ENCODE measurements around the gene ANO4.
"Not testable (repeated sequence)": the region's sequence is repeated elsewhere in the genome, so short reads cannot be mapped to it uniquely, and the experiment has no call there.

The ANO4 gene

DNA sequence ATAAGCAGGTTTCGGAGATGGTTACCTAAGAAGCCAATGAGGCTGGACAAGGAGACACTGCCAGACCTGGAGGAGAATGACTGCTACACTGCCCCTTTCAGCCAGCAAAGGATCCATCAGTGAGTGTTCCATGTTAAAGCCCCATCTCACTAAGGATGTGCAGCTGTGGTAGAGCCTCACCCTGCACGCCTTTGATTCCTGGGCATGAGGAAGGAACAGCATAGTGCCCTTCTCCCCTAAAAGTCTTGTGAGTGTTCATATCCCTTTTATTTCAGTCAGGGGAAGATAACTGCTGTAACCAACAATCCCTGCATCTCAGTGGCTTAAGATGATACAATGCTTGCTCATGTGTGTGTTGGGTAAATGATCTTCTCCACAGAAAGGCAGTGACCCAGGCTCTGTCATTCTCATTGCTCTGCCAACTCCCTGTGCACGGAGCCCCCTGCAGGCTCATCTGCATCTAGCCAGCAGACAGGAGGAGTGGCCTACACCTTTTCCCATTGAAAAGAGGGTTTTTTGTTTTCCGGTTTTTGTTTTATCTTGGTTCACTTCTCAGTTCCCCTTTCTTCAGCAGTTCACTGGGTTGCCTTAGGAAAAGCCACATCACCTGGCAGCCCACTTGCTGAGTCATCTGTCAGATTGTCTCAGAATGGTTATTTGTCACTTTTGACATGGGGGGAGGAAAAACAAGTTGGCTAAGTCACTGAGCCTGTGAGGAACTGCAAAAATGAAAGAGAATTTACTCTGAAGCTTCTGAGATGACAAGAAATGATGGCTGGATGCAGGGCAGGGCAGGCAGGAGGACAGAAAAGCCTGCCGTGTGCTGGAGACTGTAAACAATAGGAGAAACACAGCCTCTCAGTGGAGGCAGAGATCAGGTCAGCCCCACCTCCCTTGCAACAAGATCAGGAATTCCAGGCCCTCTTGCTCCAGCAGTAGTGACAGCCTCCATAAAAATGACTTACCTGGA is 193.3 kb downstream of the ANO4 start:
- Histone ChIP-seq H3K4me1 (peaks cover 0 to 27% (median 4%) of the 10 kb centered on the region in 4 donors), H3K27me3 (no peaks in the 10 kb centered on the region), H3K4me3 (no peak overlapping the region), H3K9me3 (no peaks in the 10 kb centered on the region), H3K27ac (peak overlapping the region in 1 of 2 donors; percentile 19), H3K36me3 (no peaks in the 10 kb centered on the region)
- intact Hi-C loops (cut with DNase I; ENCODE audit: low total_unique reads) = no loop called here
- TF ChIP-seq, protein P1, sequence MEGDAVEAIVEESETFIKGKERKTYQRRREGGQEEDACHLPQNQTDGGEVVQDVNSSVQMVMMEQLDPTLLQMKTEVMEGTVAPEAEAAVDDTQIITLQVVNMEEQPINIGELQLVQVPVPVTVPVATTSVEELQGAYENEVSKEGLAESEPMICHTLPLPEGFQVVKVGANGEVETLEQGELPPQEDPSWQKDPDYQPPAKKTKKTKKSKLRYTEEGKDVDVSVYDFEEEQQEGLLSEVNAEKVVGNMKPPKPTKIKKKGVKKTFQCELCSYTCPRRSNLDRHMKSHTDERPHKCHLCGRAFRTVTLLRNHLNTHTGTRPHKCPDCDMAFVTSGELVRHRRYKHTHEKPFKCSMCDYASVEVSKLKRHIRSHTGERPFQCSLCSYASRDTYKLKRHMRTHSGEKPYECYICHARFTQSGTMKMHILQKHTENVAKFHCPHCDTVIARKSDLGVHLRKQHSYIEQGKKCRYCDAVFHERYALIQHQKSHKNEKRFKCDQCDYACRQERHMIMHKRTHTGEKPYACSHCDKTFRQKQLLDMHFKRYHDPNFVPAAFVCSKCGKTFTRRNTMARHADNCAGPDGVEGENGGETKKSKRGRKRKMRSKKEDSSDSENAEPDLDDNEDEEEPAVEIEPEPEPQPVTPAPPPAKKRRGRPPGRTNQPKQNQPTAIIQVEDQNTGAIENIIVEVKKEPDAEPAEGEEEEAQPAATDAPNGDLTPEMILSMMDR (IDR thresholded peaks at IDR 0.05) = no peak
- no peak for DNase-seq

DNA sequence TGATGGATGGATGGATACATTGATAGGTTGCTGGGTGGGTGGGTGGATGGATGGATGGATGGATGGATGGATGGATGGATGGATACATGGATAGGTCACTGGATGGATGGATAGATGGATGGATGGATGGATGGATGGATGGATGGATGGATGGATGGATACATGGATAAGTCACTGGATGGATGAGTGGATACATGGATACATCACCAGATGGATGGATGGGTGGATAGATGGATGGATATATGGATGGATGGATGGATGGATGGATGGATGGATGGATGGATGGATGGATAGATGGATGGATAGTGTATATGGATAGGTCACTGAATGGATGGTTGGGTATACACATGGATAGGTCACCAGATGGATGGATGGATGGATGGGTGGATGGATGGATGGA is 194.9 kb downstream of the ANO4 start:
- H3K4me3 ChIP-seq; H3K27me3 ChIP-seq; H3K9me3 ChIP-seq; H3K27ac ChIP-seq; intact Hi-C loops (cut with DNase I; ENCODE audit: low total_unique reads); DNase-seq; H3K36me3 ChIP-seq: not testable (repeated sequence)
- peaks cover 0 to 27% (median 4%) of the 10 kb centered on the region in 4 donors for H3K4me1 ChIP-seq

DNA sequence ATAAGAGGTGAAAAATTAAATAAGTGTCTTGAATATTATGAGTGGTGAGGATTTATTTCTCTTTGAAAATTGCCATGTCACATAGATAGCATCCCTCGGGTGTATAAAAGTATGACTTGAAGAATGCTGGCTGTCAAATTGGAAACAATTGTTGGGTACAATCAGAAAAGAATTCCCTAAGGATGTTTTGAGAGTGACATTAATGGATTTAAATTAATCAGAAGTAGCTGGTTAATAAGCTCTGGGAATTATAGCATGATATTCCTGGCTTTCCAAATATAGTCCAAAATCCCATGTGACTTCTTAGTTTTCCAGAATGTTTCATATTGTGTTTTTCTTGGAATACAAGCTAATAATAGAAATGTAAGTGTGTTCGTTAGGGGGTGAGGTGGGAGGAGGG is 196.5 kb downstream of the ANO4 start:
- H3K9me3 ChIP-seq = no peaks in the 10 kb centered on the region
- no peaks in the 10 kb centered on the region for H3K27me3 ChIP-seq
- H3K4me3 ChIP-seq = no peak overlapping the region
- no peak for DNase-seq
- intact Hi-C loops (cut with DNase I; ENCODE audit: low total_unique reads) = no loop called here
- TF ChIP-seq, protein P1 (IDR thresholded peaks at IDR 0.05) = no peak
- H3K27ac ChIP-seq = no peak overlapping the region
- H3K36me3 ChIP-seq = no peaks in the 10 kb centered on the region
- H3K4me1 ChIP-seq = peaks cover 0 to 27% (median 4%) of the 10 kb centered on the region in 4 donors

DNA sequence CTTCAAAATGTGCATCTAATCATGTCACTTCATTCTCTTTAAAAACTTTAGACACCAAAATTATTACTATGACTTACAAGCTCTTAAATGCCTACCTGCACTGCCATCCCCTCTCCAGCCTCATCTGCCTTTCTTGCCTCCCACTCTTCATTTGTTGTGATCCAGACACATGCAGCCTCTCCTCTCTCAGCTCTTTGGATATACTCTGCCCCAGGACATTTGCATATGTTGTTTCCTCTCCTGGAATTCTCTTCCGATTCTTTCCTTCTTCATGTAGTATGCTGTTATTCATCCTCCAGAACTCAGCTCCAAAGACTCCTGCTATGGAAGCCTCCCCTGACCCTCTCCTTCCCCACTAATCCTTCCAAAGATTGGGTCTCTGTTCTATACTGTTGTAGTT is 197.6 kb downstream of the ANO4 start:
- H3K4me1 ChIP-seq = peaks cover 0 to 21% (median 4%) of the 10 kb centered on the region in 4 donors
- H3K36me3 ChIP-seq = no peaks in the 10 kb centered on the region
- H3K27ac ChIP-seq = no peak overlapping the region
- TF ChIP-seq, protein P1 (IDR thresholded peaks at IDR 0.05) = no peak
- H3K4me3 ChIP-seq = no peak overlapping the region
- no peaks in the 10 kb centered on the region for H3K27me3 ChIP-seq
- no peak for DNase-seq
- no peaks in the 10 kb centered on the region for H3K9me3 ChIP-seq
- intact Hi-C loops (cut with DNase I; ENCODE audit: low total_unique reads) = no loop called here

- peaks cover 0 to 10% (median 0%) of the 10 kb centered on the region in 4 donors for H3K4me1 ChIP-seq
- no peaks in the 10 kb centered on the region for H3K27me3 ChIP-seq
- intact Hi-C loops (cut with DNase I; ENCODE audit: low total_unique reads) = no loop called here
- H3K4me3 ChIP-seq = no peak overlapping the region
- TF ChIP-seq, protein P1 (IDR thresholded peaks at IDR 0.05) = no peak
- H3K27ac ChIP-seq = no peak overlapping the region
- DNase-seq = no peak
- no peaks in the 10 kb centered on the region for H3K9me3 ChIP-seq
- no peaks in the 10 kb centered on the region for H3K36me3 ChIP-seq
These were observed 199.4 kb downstream of the ANO4 start for GRCh38 chr12:100993916-100994450.

GRCh38 chr12:100995201-100995600 is 200.6 kb downstream of the ANO4 start:
- TF ChIP-seq, protein P1 (IDR thresholded peaks at IDR 0.05) = no peak
- Histone ChIP-seq H3K27me3 (no peaks in the 10 kb centered on the region), H3K9me3 (no peaks in the 10 kb centered on the region), H3K4me3 (no peak overlapping the region), H3K4me1 (peaks cover 0 to 10% (median 0%) of the 10 kb centered on the region in 4 donors), H3K36me3 (no peaks in the 10 kb centered on the region), H3K27ac (no peak overlapping the region)
- intact Hi-C loops (cut with DNase I; ENCODE audit: low total_unique reads) = no loop called here
- DNase-seq = no peak

Measured in tibial artery (tissue), 4 donors.